Measurements from ENCODE around the gene TOMM7.

GRCh38 chr7:22801912-22802311 lies 20.7 kb downstream of the TOMM7 start:
- TF ChIP-seq EP300 (IDR thresholded peaks at IDR 0.05), result no peak
- no peak for TF ChIP-seq CTCF (IDR thresholded peaks at IDR 0.05)
- TF ChIP-seq POLR2AphosphoS5 (IDR thresholded peaks at IDR 0.05), result no peak

Data from stomach (tissue), 4 donors.